Measurements from ENCODE around the gene PANK4. TPM values are rescaled to one million over a fixed set of nuclear protein-coding genes. Genes with fewer than 3 reads are reported as not detected.
"Not testable (repeated sequence)": the region's sequence is repeated elsewhere in the genome, so short reads cannot be mapped to it uniquely, and the experiment has no call there.

Gene PANK4
- 10 to 100 TPM; 20.6 to 26.4 (median 24.0) TPM for total RNA-seq (2021; fragmentation: NEBNext Ultra II Directional; extraction: Animal tissue kit (Norgen Biotek cat#: 25700))
- long read RNA-seq, transcript PANK4-201 (19 exons, 2,677 nt), result major isoform, 11 of 19 reads
- long read RNA-seq, partial matches to known transcripts, result 5 of 19 reads
- long read RNA-seq, other reads (novel, unspliced or antisense), result 3 of 19 reads

DNA sequence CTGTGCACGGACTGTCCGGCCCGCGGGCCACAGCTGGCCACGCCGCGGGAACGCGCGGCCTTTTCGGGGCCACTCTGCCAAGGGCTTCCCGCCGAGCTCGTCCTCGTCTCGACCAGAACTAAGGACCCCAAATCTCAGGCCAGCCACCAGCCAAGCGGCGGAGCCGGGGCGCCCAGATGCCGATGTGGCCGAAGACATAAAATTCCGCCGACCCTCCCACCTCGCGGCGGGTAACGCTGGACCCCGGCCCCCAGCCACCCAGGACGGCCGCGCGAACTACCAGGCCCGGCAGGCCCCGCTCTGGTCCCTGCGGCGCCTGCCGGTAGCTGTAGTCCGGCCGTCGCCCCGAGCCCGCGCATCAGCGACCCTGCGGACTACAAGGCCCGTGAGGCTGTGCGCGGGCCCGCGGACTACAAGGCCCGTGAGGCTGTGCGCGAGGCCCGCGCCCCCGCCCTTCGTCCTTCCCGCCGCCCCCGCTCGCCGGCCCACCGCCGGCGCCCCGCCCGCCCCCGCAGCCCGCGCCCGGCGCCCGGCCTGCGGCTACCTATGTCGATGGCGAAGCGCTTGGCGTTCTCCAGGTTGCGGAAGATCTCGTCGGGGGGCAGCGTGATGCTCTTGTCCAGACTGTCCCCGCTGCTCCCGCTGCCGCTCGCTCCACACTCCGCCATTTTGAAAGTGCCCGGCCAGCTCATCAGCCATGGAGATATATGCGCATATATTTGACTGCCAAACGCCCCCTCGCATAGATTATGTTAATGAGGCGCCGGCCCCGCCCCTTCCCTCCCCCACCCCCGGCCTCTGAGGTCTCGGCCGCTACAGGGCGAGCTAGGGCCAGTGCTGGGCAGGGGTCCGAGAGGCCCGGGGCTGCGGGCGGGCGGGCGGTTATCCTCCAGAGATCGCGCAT lies at the start of gene PANK4:
PANK4 (minus strand) TSS at position 677 of the 904 bp plus-strand sequence; CDS start at position 668, 9 bp downstream.
- DNase-seq, result peak; percentile 84
- TF ChIP-seq, protein P1, sequence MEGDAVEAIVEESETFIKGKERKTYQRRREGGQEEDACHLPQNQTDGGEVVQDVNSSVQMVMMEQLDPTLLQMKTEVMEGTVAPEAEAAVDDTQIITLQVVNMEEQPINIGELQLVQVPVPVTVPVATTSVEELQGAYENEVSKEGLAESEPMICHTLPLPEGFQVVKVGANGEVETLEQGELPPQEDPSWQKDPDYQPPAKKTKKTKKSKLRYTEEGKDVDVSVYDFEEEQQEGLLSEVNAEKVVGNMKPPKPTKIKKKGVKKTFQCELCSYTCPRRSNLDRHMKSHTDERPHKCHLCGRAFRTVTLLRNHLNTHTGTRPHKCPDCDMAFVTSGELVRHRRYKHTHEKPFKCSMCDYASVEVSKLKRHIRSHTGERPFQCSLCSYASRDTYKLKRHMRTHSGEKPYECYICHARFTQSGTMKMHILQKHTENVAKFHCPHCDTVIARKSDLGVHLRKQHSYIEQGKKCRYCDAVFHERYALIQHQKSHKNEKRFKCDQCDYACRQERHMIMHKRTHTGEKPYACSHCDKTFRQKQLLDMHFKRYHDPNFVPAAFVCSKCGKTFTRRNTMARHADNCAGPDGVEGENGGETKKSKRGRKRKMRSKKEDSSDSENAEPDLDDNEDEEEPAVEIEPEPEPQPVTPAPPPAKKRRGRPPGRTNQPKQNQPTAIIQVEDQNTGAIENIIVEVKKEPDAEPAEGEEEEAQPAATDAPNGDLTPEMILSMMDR (IDR thresholded peaks at IDR 0.05), result peak; percentile 13; the same call in 1 of the 2 replicates
- no peaks in the 10 kb centered on the region for H3K9me3 Mint-ChIP-seq
- H3K4me1 Mint-ChIP-seq (ENCODE audit: low read depth), result peaks cover 43% of the 10 kb centered on the region
- H3K27ac Mint-ChIP-seq, result peak within 1 kb of the TSS; percentile 92
- H3K4me3 Mint-ChIP-seq, result peak within 1 kb of the TSS; percentile 85
- H3K27me3 Mint-ChIP-seq (ENCODE audit: insufficient read depth), result peaks cover 8% of the 10 kb centered on the region
- H3K36me3 Mint-ChIP-seq (ENCODE audit: low read depth), result peaks cover 7% of the 10 kb centered on the region; the same call in 1 of the 2 replicates

DNA sequence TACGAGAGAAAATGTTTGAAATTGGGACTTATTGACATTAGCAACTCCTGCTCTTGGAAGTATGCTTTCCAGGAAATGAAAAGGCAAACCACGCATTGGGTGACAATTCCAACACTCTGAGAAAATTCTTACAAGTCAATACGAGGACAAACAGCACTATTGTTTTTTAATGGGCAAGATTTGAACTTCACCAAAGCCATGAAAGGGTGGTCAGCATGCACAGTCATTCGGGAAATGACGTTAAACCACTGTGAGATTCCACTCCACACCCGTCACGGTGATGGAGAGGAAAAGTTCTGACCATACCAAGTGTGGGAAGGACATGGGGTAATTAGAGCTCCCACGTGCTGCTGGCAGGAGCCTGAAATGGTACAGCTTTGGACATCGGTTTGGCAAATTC lies 48.0 kb upstream of the PANK4 start:
- H3K36me3 Mint-ChIP-seq (ENCODE audit: low read depth), result peaks cover 15% of the 10 kb centered on the region
- H3K9me3 Mint-ChIP-seq, result peaks cover 19% of the 10 kb centered on the region
- H3K4me1 Mint-ChIP-seq (ENCODE audit: low read depth), result peaks cover 13% of the 10 kb centered on the region; the same call in 1 of the 2 replicates
- H3K27ac Mint-ChIP-seq, result peak overlapping the region; percentile 3; the same call in 1 of the 2 replicates
- DNase-seq, result peak; percentile 16
- H3K4me3 Mint-ChIP-seq, result no peak overlapping the region; the same call in 1 of the 2 replicates
- peaks cover 10% of the 10 kb centered on the region for H3K27me3 Mint-ChIP-seq (ENCODE audit: insufficient read depth)
- TF ChIP-seq, protein P1 (IDR thresholded peaks at IDR 0.05), result no peak

DNA sequence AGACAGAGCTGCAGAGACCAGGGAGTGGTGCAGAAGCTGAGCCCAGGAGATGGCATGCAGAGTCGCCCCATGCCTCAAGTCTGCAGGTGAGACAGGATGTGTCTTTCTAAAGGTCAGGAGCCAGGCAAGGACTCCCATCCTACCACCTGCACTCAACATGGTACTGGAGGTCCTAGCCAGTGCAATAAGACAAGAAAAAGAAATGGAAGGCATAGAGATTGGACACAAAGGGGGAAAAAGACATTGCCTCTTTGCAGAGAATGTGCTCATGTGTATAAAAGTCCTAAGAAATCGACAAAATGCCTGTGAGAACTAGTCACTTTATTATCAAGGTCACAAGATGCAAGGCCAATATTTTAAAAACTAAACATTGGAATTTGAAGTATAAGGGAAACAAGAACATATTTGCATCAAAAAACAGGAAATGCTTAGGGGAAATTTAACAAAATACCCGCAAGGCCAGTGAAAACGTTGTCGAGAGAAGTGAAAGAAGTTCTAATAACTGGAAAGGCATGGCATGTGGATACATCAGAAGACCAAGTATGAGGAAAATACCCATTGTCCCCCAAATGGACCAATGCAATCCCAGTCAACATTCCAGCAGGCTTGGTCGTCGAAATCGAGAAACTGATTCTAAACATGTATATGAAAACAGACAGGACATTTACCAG lies 47.0 kb upstream of the PANK4 start:
- Mint-ChIP-seq H3K9me3 (peaks cover 19% of the 10 kb centered on the region), H3K27ac (no peak overlapping the region), H3K4me3 (no peak overlapping the region), H3K4me1 (ENCODE audit: low read depth) (peaks cover 13% of the 10 kb centered on the region; the same call in 1 of the 2 replicates), H3K27me3 (ENCODE audit: insufficient read depth) (peaks cover 10% of the 10 kb centered on the region), H3K36me3 (ENCODE audit: low read depth) (peaks cover 15% of the 10 kb centered on the region)
- TF ChIP-seq, protein P1 (IDR thresholded peaks at IDR 0.05), result no peak
- DNase-seq, result no peak

DNA sequence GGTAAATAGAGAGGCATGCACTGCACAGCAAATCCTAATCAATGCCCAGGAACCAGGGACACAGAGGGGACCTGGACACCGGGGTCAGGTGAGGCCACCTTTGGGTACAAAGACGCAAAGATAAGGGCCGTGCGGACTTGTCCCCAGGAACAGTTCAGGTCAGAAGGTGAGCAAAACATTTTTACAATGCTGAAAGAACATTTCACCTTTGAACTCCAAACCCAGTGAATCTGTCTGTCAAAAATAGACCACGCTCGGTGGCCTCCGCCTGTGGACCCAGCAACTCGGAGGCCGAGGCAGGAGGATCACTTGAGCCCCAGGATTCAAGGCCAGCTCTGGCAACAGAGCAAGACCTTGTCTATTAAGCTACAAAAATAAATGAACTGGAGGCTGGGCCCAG lies 45.0 kb upstream of the PANK4 start:
- H3K4me1 Mint-ChIP-seq (ENCODE audit: low read depth), result peaks cover 13% of the 10 kb centered on the region; the same call in 1 of the 2 replicates
- H3K27me3 Mint-ChIP-seq (ENCODE audit: insufficient read depth), result peaks cover 10% of the 10 kb centered on the region
- peaks cover 15% of the 10 kb centered on the region for H3K36me3 Mint-ChIP-seq (ENCODE audit: low read depth)
- H3K4me3 Mint-ChIP-seq, result no peak overlapping the region
- H3K9me3 Mint-ChIP-seq, result peaks cover 19% of the 10 kb centered on the region
- DNase-seq, result no peak
- H3K27ac Mint-ChIP-seq, result no peak overlapping the region
- TF ChIP-seq, protein P1 (IDR thresholded peaks at IDR 0.05), result no peak

DNA sequence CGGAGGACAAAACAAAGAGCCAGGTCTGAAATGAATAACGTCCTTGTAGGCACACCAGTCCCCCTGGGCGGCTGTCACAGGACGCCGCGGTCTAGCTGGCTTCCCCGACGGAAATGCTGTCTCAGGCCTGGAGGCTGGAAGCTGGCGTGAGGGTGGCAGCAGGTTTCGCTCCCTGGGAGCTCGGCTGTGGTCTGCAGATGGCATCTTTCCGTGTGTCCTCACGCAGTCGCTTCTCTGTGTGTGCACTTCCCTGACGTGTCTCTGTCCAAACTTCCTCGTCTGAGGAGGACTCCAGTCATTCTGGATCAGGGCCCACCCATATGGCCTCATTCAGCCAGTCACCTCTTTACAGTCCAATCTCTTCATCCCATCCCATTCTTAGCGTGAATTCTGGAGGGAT lies 43.9 kb upstream of the PANK4 start:
- DNase-seq, result no peak
- Mint-ChIP-seq H3K27ac (no peak overlapping the region), H3K9me3 (peaks cover 19% of the 10 kb centered on the region), H3K4me1 (ENCODE audit: low read depth) (peaks cover 13% of the 10 kb centered on the region; the same call in 1 of the 2 replicates), H3K4me3 (no peak overlapping the region), H3K27me3 (ENCODE audit: insufficient read depth) (peaks cover 19% of the 10 kb centered on the region), H3K36me3 (ENCODE audit: low read depth) (peaks cover 15% of the 10 kb centered on the region)
- TF ChIP-seq, protein P1 (IDR thresholded peaks at IDR 0.05), result no peak

DNA sequence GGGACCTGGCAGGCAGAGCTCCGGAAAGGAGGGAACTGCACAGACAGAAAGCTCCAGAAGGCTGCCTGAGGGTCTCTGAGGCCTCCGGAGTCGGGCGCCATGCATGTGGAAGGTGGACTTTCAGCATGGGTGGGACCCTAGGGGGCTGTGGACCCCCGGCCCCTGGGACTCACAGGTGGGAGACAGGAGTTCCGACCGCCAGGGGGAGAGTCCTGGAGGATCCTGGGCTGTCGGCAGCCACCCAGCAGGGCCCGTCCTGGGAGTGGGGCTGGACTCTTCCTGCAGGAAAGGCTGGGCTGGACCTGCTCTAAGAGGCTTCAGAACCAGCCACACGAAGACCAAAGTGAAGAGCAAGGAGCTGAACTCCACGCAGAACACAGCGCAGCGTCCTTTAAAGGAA lies 43.3 kb upstream of the PANK4 start:
- DNase-seq, H3K27ac Mint-ChIP-seq, H3K4me3 Mint-ChIP-seq: not testable (repeated sequence)
- Mint-ChIP-seq H3K9me3 (peaks cover 19% of the 10 kb centered on the region), H3K36me3 (ENCODE audit: low read depth) (peaks cover 15% of the 10 kb centered on the region), H3K4me1 (ENCODE audit: low read depth) (peaks cover 13% of the 10 kb centered on the region; the same call in 1 of the 2 replicates), H3K27me3 (ENCODE audit: insufficient read depth) (peaks cover 24% of the 10 kb centered on the region)

Measured in HFFc6 (cell line).